Eye (tissue), 1 donor: ENCODE results near the gene NMT2.
A peak's percentile ranks its signal among the peaks of the same experiment; 100 is the strongest.

Source experiments
- DNase-seq: peaks from one replicate; pipeline ENCODE4 v3.0.0-alpha.2; 2015

NMT2 gene

GRCh38 chr10:15088428-15089261 lies 79.8 kb downstream of the NMT2 start, which contains the start of gene ACBD7:
Gene ACBD7, minus strand, starts transcription at chr10:15088776. Its CDS starts 48 bp downstream, at chr10:15088728.
- DNase-seq: peak; percentile 94

- peak; percentile 66 for DNase-seq
Measured at GRCh38 chr10:15084502-15084922, 84.0 kb downstream of the NMT2 start.

- DNase-seq: no peak
Measured at GRCh38 chr10:15083674-15084501, 84.6 kb downstream of the NMT2 start.

GRCh38 chr10:15075421-15075820 lies 93.1 kb downstream of the NMT2 start:
- no peak for DNase-seq

- no peak for DNase-seq
Measured at GRCh38 chr10:15072358-15072757, 96.1 kb downstream of the NMT2 start.

GRCh38 chr10:15069230-15069629 lies 99.3 kb downstream of the NMT2 start:
- no peak for DNase-seq

GRCh38 chr10:15068802-15069201 lies 99.7 kb downstream of the NMT2 start:
- no peak for DNase-seq

- DNase-seq: no peak
Measured at GRCh38 chr10:15067154-15067553, 101.3 kb downstream of the NMT2 start.

- no peak for DNase-seq
Measured at GRCh38 chr10:15060638-15061037, 107.9 kb downstream of the NMT2 start.

- no peak for DNase-seq
Measured at GRCh38 chr10:15059914-15060313, 108.6 kb downstream of the NMT2 start.

- DNase-seq: no peak
Measured at GRCh38 chr10:15058689-15059088, 109.8 kb downstream of the NMT2 start.
